Caco-2 (cell line): ENCODE results near the gene KCNK16. TPM values are rescaled to one million over a fixed set of nuclear protein-coding genes. Genes with fewer than 3 reads are reported as not detected.

Source experiments
- BruUV-seq: library from RNA; stranded (reverse); fragments of 400-500 nt; replicated peaks from 2 replicates; lab custom pipeline; 2021; lab: Mats Ljungman, UMichigan
- CTCF ChIA-PET: fragments of 300-600 bp; sonication (Branson Sonifier 250); formaldehyde crosslinking; loops from one replicate; lab custom pipeline; 2022; ENCODE audit warnings: antibody characterized with exemption; lab: Charles Lee
- POLR2A ChIA-PET: fragments of 300-600 bp; sonication (Branson Sonifier 250); formaldehyde crosslinking; loops from one replicate; lab custom pipeline; 2022; ENCODE audit warnings: antibody characterized with exemption; lab: Charles Lee
- DNase-seq, 2 experiments: peaks; one replicate each; pipeline versions ENCODE4 v3.0.0 to v3.0.0-alpha.2; 2020 to 2022
- H3K27me3 ChIP-seq: replicated peaks from 2 replicates; pipeline ENCODE4 v1.6.0; 2011; ENCODE audit warnings: low read length; ENCODE audit not compliant: control insufficient read depth, insufficient read depth
- H3K36me3 ChIP-seq: 2 replicates; pipeline ENCODE4 v1.5.1; 2011; ENCODE audit warnings: low read length; ENCODE audit not compliant: control insufficient read depth, insufficient read depth
- H3K4me1 ChIP-seq: fragments of 250-450 bp; sonication (Bioruptor Pico); 2 replicates; pipeline ENCODE4 v1.5.1; 2020; ENCODE audit warnings: mild to moderate bottlenecking
- H3K4me3 ChIP-seq: 2 replicates; pipeline ENCODE4 v1.5.1; 2011; ENCODE audit warnings: low read depth, mild to moderate bottlenecking, control low read depth, low read length
- H3K9me3 ChIP-seq: fragments of 250-450 bp; sonication (Bioruptor Pico); 2 replicates; pipeline ENCODE4 v1.5.1; 2020; ENCODE audit warnings: mild to moderate bottlenecking, moderate library complexity
- H3K27ac Mint-ChIP-seq: one replicate; pipeline ENCODE4 v1.8.0; 2022; ENCODE audit warnings: mixed read lengths; ENCODE audit not compliant: unreplicated experiment
- H3K27me3 Mint-ChIP-seq: one replicate; pipeline ENCODE4 v1.8.0; 2022; ENCODE audit warnings: mixed read lengths; ENCODE audit not compliant: insufficient read depth, unreplicated experiment
- H3K36me3 Mint-ChIP-seq: one replicate; pipeline ENCODE4 v1.8.0; 2022; ENCODE audit warnings: mild to moderate bottlenecking, mixed read lengths; ENCODE audit not compliant: insufficient read depth, unreplicated experiment
- H3K4me1 Mint-ChIP-seq: one replicate; pipeline ENCODE4 v1.8.0; 2022; ENCODE audit warnings: low read depth, mixed read lengths; ENCODE audit not compliant: unreplicated experiment
- H3K4me3 Mint-ChIP-seq: one replicate; pipeline ENCODE4 v1.8.0; 2022; ENCODE audit warnings: mild to moderate bottlenecking, moderate library complexity, mixed read lengths; ENCODE audit not compliant: unreplicated experiment
- H3K9me3 Mint-ChIP-seq: one replicate; pipeline ENCODE4 v1.8.0; 2022; ENCODE audit warnings: mixed read lengths; ENCODE audit not compliant: unreplicated experiment
- intact Hi-C: fragments of 100-400 bp; cut with micrococcal nuclease; formaldehyde crosslinking; loops from one replicate; pipeline ENCODE4 v1.10.0; 2022; ENCODE audit not compliant: unreplicated experiment
- total RNA-seq: library from RNA; stranded (reverse); gene quantifications from 2 replicates; pipeline ENCODE4 v1.2.3, GENCODE V29; 2022
- TF ChIP-seq, protein P1 (sequence below), 2 experiments: fragments of 200-600 bp in 1 of 2; IDR thresholded peaks; 1 replicate in 1 of 2; 2 replicates in 1 of 2; pipeline versions ENCODE4 v1.5.1 to v1.8.0; 2011 to 2022; ENCODE audit warnings: antibody characterized with exemption in 1 of 2, control low read depth in 1 of 2, inconsistent platforms in 1 of 2, low read depth in 1 of 2, low read length in 1 of 2, mild to moderate bottlenecking in 1 of 2, moderate library complexity in 1 of 2; ENCODE audit not compliant: insufficient read depth in 1 of 2, severe bottlenecking in 1 of 2, unreplicated experiment in 1 of 2

Gene KCNK16
- total RNA-seq, 1 experiment from 2014 or later, result not detected

DNA sequence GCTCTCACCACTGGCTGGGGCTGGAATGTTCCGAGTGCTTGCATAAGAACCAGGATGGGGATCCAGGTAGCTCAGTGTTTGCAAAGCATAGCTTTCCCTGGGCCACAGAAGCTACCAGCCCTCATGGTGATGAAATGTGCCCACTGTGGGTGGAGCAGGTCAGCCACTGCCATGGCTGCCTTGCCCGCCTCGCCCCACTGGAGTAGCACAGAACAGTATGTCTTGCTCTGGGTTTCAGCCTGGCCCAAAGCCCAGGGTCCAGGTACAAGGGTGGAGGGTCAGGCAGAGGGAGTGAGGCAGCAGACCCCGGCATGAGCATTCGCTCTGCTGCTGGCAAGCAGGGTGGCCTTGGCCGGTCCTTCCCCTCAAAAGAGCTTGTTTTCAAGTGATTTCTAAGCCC is 43.0 kb downstream of the KCNK16 start:
- no peaks in the 10 kb centered on the region for H3K36me3 Mint-ChIP-seq
- H3K4me1 Mint-ChIP-seq, result peaks cover 16% of the 10 kb centered on the region
- H3K9me3 Mint-ChIP-seq, result no peaks in the 10 kb centered on the region
- no TSS peak for BruUV-seq
- Histone ChIP-seq H3K36me3 (no peaks in the 10 kb centered on the region), H3K4me1 (peaks cover 10% of the 10 kb centered on the region), H3K4me3 (no peak overlapping the region), H3K27me3 (no peaks in the 10 kb centered on the region), H3K9me3 (no peaks in the 10 kb centered on the region)
- CTCF ChIA-PET, result interaction anchor here (0.6 kb wide), 1 partner anchor 127 kb away, joined by 4 read pairs; no protein-coding TSS in a partner anchor
- TF ChIP-seq, protein P1, sequence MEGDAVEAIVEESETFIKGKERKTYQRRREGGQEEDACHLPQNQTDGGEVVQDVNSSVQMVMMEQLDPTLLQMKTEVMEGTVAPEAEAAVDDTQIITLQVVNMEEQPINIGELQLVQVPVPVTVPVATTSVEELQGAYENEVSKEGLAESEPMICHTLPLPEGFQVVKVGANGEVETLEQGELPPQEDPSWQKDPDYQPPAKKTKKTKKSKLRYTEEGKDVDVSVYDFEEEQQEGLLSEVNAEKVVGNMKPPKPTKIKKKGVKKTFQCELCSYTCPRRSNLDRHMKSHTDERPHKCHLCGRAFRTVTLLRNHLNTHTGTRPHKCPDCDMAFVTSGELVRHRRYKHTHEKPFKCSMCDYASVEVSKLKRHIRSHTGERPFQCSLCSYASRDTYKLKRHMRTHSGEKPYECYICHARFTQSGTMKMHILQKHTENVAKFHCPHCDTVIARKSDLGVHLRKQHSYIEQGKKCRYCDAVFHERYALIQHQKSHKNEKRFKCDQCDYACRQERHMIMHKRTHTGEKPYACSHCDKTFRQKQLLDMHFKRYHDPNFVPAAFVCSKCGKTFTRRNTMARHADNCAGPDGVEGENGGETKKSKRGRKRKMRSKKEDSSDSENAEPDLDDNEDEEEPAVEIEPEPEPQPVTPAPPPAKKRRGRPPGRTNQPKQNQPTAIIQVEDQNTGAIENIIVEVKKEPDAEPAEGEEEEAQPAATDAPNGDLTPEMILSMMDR (IDR thresholded peaks at IDR 0.05; ENCODE audit: insufficient read depth in 1 of 2, low read depth in 1 of 2, low read length in 1 of 2, severe bottlenecking in 1 of 2, unreplicated experiment in 1 of 2), result no peak
- no peak overlapping the region for H3K4me3 Mint-ChIP-seq
- POLR2A ChIA-PET, result no interaction called here
- DNase-seq, result no peak
- H3K27me3 Mint-ChIP-seq, result no peaks in the 10 kb centered on the region
- H3K27ac Mint-ChIP-seq, result no peak overlapping the region
- intact Hi-C loops, result no loop called here

DNA sequence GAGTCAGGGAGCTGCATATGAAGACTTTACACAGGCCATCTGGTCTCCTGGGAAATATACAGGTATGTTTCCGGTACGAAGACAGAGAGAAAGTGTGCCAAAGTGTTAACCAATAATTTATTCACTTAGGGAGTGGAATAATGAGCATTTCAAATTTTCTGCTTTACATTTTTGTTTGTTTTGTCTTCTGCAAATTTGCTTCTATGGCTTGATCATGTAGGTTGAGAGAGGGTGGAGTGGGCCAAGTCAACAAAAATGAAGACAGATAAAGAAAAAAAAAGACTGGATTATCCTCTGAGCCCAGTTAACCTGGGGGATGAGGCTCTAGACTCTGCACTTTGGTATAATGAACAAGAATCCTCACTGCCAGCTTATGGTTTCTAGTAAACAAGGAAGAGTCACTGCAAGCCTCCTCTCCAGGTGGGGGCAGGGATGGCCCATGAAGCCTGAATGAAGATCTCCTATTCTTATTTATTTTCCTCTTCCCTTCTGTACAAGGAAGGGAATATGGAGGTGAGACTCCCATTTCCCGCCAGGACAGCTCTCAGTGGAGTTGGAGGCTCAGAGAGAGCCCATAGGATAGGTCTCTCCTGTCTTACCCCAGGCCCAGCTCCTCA is 46.0 kb downstream of the KCNK16 start:
- CTCF ChIA-PET, result no interaction called here
- TF ChIP-seq, protein P1 (IDR thresholded peaks at IDR 0.05; ENCODE audit: insufficient read depth in 1 of 2, low read depth in 1 of 2, low read length in 1 of 2, severe bottlenecking in 1 of 2, unreplicated experiment in 1 of 2), result no peak
- H3K27ac Mint-ChIP-seq, result no peak overlapping the region
- intact Hi-C loops, result no loop called here
- H3K9me3 Mint-ChIP-seq, result no peaks in the 10 kb centered on the region
- H3K4me3 Mint-ChIP-seq, result no peak overlapping the region
- POLR2A ChIA-PET, result no interaction called here
- Histone ChIP-seq H3K4me3 (no peak overlapping the region), H3K9me3 (no peaks in the 10 kb centered on the region), H3K4me1 (peaks cover 14% of the 10 kb centered on the region), H3K36me3 (no peaks in the 10 kb centered on the region), H3K27me3 (no peaks in the 10 kb centered on the region)
- H3K36me3 Mint-ChIP-seq, result peaks cover 5% of the 10 kb centered on the region
- DNase-seq, result no peak
- BruUV-seq, result no TSS peak
- H3K27me3 Mint-ChIP-seq, result no peaks in the 10 kb centered on the region
- H3K4me1 Mint-ChIP-seq, result peaks cover 23% of the 10 kb centered on the region

DNA sequence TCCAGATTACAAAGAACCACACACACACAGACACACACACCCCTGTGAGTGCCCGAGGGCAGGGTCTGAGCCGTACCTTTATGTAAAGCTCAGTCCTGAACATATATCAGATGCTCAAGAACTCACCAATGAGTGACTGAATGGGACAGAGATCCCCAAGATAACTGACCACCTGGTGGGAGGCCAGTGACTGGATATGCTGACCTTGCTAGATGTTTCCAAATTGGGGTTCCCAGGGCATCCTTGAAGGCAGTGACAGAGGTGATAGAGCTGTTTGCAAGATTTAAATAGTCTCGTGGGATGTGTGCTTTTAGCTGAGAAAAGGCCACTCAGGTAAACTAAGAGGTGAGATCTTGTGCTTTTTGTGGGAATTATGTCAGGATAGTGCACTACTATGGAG is 47.6 kb downstream of the KCNK16 start:
- H3K4me1 ChIP-seq, result peaks cover 23% of the 10 kb centered on the region
- Mint-ChIP-seq H3K27ac (no peak overlapping the region), H3K9me3 (no peaks in the 10 kb centered on the region), H3K36me3 (peaks cover 8% of the 10 kb centered on the region), H3K4me1 (peaks cover 34% of the 10 kb centered on the region), H3K27me3 (no peaks in the 10 kb centered on the region), H3K4me3 (no peak overlapping the region)
- no peak for DNase-seq
- no peak overlapping the region for H3K4me3 ChIP-seq
- no TSS peak for BruUV-seq
- H3K36me3 ChIP-seq, result 0 out of 2 replicates have a peak, but pooled peaks cover 1% of the 10 kb centered on the region
- ChIA-PET POLR2A (no interaction called here), CTCF (no interaction called here)
- no peaks in the 10 kb centered on the region for H3K9me3 ChIP-seq
- intact Hi-C loops, result no loop called here
- TF ChIP-seq, protein P1 (IDR thresholded peaks at IDR 0.05; ENCODE audit: insufficient read depth in 1 of 2, low read depth in 1 of 2, low read length in 1 of 2, severe bottlenecking in 1 of 2, unreplicated experiment in 1 of 2), result no peak
- H3K27me3 ChIP-seq, result no peaks in the 10 kb centered on the region
